Ovary (tissue), 3 donors: Measurements from ENCODE around the gene CAV1.

Experiments
- CTCF ChIP-seq, 3 donors: fragments of 450-650 bp in 2 of 3; fragments of 200-600 bp in 1 of 3; IDR thresholded peaks; one replicate each; pipeline versions ENCODE4 v1.5.1 to v1.8.0; 2016 to 2022; ENCODE audit warnings: antibody characterized with exemption in 3 of 3, mild to moderate bottlenecking in 1 of 3
- EP300 ChIP-seq: sonication (generic); formaldehyde crosslinking; IDR thresholded peaks from one replicate; pipeline ENCODE4 v1.6.1; 2017; ENCODE audit warnings: antibody characterized with exemption
- POLR2A ChIP-seq: fragments of 450-650 bp; IDR thresholded peaks from one replicate; pipeline ENCODE4 v1.6.1; 2017; ENCODE audit warnings: antibody characterized with exemption, mild to moderate bottlenecking, moderate library complexity
- donor health status: DM: no; HTN: no; CAD: no.

- TF ChIP-seq CTCF (IDR thresholded peaks at IDR 0.05) (no peak), POLR2A (no peak), EP300 (no peak)
Measured at GRCh38 chr7:116493449-116493848, 31.4 kb upstream of the CAV1 start.
